ENCODE measurements around the gene VAV3. TPM values are rescaled to one million over a fixed set of nuclear protein-coding genes. Genes with fewer than 3 reads are reported as not detected.

The VAV3 gene
- polyA plus RNA-seq, 1 of the 3 experiments (the other 2 are of a cell fraction) = not detected

GRCh38 chr1:107867422-107867821, 97.6 kb downstream of the VAV3 start:
- no peak overlapping the region for H3K27ac ChIP-seq (ENCODE audit: low read depth in 2 of 2, low read length in 1 of 2)
- H3K4me3 ChIP-seq (ENCODE audit: low read depth in 2 of 2, low read length in 1 of 2) = no peak overlapping the region
- H3K4me2 ChIP-seq = no peak overlapping the region
- no peaks in the 10 kb centered on the region for H3K27me3 ChIP-seq (ENCODE audit: insufficient read depth)
- H3K9me3 ChIP-seq = no peaks in the 10 kb centered on the region
- no peaks in the 10 kb centered on the region for H4K20me1 ChIP-seq (ENCODE audit: insufficient read depth)
- H2AFZ ChIP-seq (ENCODE audit: low read depth) = no peak overlapping the region
- POLR2A ChIA-PET = no interaction called here
- CTCF ChIA-PET = no interaction called here
- DNase-seq = no peak
- H3K9ac ChIP-seq = no peak overlapping the region
- H3F3A ChIP-seq (replicated peaks; ENCODE audit: insufficient read depth) = no peaks in the 10 kb centered on the region
- H3K4me1 ChIP-seq (ENCODE audit: control insufficient read depth in 1 of 2, insufficient read depth in 2 of 2, low read depth in 1 of 2, low read length in 1 of 2) = no peaks in the 10 kb centered on the region
- H3K79me2 ChIP-seq (ENCODE audit: insufficient read depth) = no peaks in the 10 kb centered on the region
- no peaks in the 10 kb centered on the region for H3K9me2 ChIP-seq
- WGBS (ENCODE audit: low lambda C conversion rate) = no CpG with 5 or more reads among the region's 2 CpGs
- TF ChIP-seq TAF1 (IDR thresholded peaks at IDR 0.05; ENCODE audit: borderline replicate concordance, low read depth, low read length) (no peak), GABPA (IDR thresholded peaks at IDR 0.05; ENCODE audit: low read depth) (no peak), IRF3 (IDR thresholded peaks at IDR 0.05; ENCODE audit: low read depth, low read length) (no peak), TCF12 (IDR thresholded peaks at IDR 0.05) (no peak), EZH2phosphoT487 (IDR thresholded peaks at IDR 0.05; ENCODE audit: borderline replicate concordance, low read depth) (no peak), SMC3 (IDR thresholded peaks at IDR 0.05; ENCODE audit: low read depth, low read length) (no peak), YY1 (IDR thresholded peaks at IDR 0.05; ENCODE audit: low read depth) (no peak), USF2 (IDR thresholded peaks at IDR 0.05; ENCODE audit: borderline replicate concordance, low read depth, low read length) (no peak), CTCF (IDR thresholded peaks at IDR 0.05) (no peak), POLR2AphosphoS5 (IDR thresholded peaks at IDR 0.05; ENCODE audit: low read depth, low read length) (no peak), JUND (IDR thresholded peaks at IDR 0.05) (no peak), RXRA (IDR thresholded peaks at IDR 0.05; ENCODE audit: borderline replicate concordance, low read depth) (no peak), USF1 (IDR thresholded peaks at IDR 0.05; ENCODE audit: borderline replicate concordance, low read depth) (no peak)
- TF ChIP-seq, protein P1, sequence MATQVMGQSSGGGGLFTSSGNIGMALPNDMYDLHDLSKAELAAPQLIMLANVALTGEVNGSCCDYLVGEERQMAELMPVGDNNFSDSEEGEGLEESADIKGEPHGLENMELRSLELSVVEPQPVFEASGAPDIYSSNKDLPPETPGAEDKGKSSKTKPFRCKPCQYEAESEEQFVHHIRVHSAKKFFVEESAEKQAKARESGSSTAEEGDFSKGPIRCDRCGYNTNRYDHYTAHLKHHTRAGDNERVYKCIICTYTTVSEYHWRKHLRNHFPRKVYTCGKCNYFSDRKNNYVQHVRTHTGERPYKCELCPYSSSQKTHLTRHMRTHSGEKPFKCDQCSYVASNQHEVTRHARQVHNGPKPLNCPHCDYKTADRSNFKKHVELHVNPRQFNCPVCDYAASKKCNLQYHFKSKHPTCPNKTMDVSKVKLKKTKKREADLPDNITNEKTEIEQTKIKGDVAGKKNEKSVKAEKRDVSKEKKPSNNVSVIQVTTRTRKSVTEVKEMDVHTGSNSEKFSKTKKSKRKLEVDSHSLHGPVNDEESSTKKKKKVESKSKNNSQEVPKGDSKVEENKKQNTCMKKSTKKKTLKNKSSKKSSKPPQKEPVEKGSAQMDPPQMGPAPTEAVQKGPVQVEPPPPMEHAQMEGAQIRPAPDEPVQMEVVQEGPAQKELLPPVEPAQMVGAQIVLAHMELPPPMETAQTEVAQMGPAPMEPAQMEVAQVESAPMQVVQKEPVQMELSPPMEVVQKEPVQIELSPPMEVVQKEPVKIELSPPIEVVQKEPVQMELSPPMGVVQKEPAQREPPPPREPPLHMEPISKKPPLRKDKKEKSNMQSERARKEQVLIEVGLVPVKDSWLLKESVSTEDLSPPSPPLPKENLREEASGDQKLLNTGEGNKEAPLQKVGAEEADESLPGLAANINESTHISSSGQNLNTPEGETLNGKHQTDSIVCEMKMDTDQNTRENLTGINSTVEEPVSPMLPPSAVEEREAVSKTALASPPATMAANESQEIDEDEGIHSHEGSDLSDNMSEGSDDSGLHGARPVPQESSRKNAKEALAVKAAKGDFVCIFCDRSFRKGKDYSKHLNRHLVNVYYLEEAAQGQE (IDR thresholded peaks at IDR 0.05; ENCODE audit: low read depth, low read length) = no peak
- H3K36me3 ChIP-seq (replicated peaks in 1 of 2; ENCODE audit: control insufficient read depth in 1 of 2, insufficient read depth in 2 of 2, low read length in 1 of 2) = no peaks in the 10 kb centered on the region
